HG03520 (cell line): ENCODE measurements around the gene TMA7.

Experiments
- ATAC-seq: cut with Tn5 transposase; IDR thresholded peaks from one replicate; pipeline ENCODE4 v1.9.1; 2021; ENCODE audit warnings: mild to moderate bottlenecking, moderate library complexity; ENCODE audit not compliant: unreplicated experiment

Gene TMA7

DNA sequence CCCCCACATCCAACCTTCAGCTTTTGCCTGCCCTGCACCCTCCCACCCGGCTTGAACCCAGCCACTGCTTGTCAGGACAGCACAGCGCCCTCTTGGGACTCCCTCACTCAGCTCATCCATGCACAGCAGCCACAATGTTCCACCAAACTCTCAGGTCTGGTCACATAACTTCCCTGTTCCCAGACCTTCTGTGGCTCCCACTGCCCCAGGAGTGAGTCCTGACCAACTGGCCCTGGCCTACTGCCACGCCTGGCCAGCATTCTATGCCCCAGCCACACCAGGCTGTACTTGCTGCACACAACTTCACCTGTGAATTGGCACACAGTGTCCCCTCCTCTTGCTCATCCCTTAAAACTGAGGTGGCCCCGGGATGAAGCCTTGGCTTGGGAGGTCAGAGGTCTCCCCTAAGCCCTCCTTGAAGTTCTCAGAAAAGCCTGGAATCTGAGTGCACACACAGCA is 31.2 kb upstream of the TMA7 start:
- ATAC-seq: no peak

GRCh38 chr3:48409291-48410201 is 30.5 kb upstream of the TMA7 start:
- no peak for ATAC-seq

GRCh38 chr3:48410205-48411040 is 29.6 kb upstream of the TMA7 start:
- no peak for ATAC-seq

GRCh38 chr3:48411041-48411588 is 28.9 kb upstream of the TMA7 start:
- no peak for ATAC-seq

GRCh38 chr3:48411606-48412374 is 28.3 kb upstream of the TMA7 start:
- ATAC-seq: no peak

DNA sequence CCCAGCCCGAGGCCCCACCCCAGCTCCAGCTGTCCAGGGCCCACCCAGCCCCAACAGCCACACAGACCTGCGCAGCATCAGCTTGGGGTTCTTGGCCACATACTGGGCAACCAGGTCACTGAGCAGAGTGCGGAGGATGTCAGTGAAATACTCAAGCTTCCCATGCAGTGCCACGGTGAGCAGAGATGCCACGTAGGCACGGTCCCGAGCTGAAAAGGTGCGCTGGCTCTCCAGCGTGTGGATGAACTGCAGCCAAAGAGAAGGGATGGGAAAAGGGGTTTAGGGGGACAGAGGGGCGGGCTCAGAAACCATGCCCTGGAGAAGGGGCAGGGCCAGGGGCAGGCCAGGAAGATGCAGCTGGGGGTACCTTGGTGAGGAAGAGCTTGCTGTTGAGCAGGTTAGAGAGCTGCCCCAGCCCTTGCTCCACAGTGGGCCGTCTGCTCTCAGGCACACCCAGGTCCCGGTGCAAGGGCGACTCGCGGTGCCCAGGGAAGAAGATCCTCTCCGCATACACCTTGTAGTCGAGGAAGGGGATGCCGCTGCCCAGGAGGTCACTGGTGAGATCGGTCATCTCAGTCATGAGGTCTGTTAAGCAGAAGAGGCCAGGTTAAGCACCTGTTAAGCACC is 27.6 kb upstream of the TMA7 start:
- ATAC-seq: no peak

DNA sequence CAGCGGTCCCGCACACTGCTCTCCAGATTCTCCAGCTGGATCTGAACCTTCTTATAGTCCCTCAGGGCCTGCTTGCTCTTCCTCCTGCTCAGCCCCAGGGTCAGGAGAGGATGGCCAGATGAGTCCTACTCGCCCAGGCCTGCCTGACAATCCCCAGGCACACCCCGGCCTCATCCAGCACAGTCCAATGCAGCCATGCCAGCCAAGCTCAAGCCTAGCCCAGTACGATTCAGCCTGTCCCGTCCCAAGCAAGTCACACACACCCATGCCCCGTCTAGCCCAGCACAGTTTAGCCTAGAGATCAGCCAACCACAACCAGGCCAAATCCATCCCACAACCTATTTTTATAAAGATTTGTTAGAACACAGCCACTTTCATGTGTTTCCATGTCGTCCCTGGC is 27.0 kb upstream of the TMA7 start:
- no peak for ATAC-seq

- ATAC-seq: no peak
Measured at GRCh38 chr3:48413611-48414010, 26.4 kb upstream of the TMA7 start.

- no peak for ATAC-seq
Measured at GRCh38 chr3:48414376-48415250, 25.4 kb upstream of the TMA7 start.

DNA sequence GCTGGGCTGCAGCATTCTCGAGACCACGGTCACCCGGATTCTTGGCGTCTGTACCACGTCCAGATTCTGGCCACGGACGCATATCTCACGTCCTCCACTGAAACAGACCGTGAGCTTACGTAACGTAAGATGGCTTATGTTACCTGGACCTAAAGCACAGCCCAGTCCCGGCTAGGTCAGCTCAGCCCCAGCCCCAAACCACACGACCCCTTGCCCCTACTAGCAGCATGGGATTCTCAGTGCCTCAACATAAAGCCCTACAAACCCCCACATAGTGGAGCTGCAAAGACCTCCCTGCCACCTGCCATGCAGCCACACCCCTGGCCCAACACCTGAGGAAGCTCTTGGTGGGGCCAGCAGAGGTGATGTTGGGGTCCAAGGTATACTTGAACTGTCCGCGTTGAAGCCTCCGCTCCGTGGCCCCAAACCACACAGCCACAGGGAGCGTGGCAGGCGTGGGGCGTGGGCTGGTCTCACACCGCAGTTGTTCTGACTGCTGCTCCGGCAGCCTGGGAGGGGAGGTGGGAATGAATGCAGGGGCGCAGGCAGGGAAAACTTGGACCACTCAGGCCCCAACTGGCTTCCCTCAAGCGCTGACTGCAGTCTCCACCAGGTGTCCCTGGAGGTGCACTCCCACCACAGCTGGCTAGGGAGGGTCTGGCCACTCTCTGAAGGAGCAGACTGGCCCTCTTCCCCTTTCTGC is 24.7 kb upstream of the TMA7 start:
- ATAC-seq: no peak

DNA sequence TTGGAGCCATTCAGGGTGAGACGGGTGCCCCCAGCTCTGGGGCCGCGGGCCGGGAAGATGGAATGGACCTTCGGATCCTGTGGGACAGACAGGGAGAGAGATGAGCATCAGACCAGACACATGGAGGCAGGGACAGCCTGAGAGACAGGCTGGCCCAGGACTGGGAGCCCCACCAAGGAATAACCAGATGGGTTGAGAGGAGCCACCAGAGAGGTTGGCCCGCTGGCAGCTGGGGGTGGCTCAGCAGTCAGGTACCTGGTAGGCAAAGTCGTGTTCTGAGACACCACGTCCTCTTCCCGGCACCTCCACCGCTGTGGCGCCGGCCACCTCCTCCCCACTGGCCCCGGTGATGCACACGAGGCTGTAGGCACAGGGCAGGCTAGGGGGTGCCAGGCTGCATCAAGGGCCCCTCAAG is 24.0 kb upstream of the TMA7 start:
- ATAC-seq: no peak

- no peak for ATAC-seq
Measured at GRCh38 chr3:48416546-48416945, 23.5 kb upstream of the TMA7 start.

- ATAC-seq: no peak
Measured at GRCh38 chr3:48417529-48418108, 22.4 kb upstream of the TMA7 start.

DNA sequence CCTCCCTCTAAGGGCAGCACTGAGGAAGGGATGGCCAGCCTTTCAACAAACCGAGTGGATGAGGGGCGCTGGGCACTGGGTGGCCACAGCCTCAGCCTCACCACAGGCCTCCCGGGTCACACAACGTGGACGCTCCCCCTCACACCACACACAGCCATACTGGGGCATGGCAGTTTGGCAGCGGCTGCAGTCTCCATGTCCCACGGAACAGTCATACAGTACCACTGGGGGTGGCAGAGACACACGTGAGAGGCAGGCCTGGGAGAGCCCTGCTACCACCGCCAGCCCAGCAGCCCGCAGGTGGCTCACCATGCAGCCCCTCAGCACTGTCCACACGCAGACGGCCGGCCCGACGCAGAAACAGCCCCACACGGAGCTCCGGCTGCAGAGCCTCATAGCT is 21.9 kb upstream of the TMA7 start:
- ATAC-seq: no peak

DNA sequence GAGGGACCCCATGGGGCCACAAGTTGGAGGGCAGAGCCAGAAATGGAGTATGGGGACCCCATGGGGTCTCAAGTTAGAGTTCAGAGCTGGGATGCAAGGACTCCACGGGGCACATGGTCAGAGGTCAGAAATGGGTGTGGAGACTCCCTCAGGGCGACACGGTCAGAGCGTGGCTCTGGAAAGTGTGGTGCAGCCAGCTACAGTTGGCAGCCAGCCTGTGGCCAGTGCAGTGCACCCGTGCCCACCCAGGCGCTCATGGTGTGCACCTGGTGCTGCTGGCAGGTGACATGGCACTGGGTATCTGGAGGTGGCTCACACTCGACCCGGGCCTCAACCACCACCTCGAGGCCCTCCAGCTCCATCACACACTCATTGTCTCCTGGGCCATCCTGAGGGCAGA is 21.4 kb upstream of the TMA7 start:
- ATAC-seq: no peak

DNA sequence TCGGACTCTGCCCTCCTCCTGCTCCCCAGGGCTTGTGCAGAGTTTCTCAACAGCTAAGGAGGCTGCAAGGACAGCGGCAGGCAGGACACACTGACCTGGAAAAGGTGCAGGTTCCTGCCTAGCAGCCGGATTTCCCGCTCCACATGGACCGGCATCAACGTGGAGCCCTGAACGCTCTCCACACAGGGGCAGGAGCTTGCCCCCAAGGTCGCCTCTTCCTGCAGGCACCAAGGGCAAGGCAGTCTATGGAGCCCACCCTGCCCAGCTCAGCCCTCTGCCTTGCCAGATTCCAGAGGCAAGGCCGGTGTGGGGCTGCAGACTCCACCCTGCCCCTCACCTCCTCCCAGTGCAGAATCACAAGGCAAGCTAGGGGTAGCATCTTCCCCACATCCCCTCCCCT is 20.9 kb upstream of the TMA7 start:
- no peak for ATAC-seq

- no peak for ATAC-seq
Measured at GRCh38 chr3:48419597-48419996, 20.5 kb upstream of the TMA7 start.

DNA sequence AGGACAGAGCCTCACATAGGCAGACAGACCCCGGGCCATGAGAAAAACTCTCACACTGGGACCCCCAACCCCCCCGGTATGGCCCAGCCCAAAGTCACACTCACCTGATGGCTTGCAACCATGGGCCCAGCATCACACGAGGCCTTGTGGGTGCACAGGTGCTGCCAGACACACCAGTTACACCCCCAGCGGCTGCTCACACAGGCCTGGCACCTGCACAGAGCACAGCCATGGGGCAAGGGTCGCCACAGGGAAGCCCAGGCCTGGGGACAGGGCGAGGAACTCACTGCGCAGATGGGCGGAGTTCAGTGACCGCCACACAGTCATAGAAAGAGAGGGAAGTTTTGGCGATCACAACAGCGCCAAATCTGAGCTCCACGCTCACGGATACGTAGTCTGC is 19.5 kb upstream of the TMA7 start:
- ATAC-seq: no peak
